GM11168 (cell line): ENCODE data around the gene ROPN1.
"Not testable (repeated sequence)": the region's sequence is repeated elsewhere in the genome, so short reads cannot be mapped to it uniquely, and the experiment has no call there.

Experiments used
- in situ Hi-C: fragments of 300-500 bp; cut with MboI; formaldehyde crosslinking; loops from one replicate; pipeline ENCODE4 v1.12.0; 2022; ENCODE audit warnings: low sequenced_read_pairs; ENCODE audit not compliant: unreplicated experiment

ROPN1 gene

DNA sequence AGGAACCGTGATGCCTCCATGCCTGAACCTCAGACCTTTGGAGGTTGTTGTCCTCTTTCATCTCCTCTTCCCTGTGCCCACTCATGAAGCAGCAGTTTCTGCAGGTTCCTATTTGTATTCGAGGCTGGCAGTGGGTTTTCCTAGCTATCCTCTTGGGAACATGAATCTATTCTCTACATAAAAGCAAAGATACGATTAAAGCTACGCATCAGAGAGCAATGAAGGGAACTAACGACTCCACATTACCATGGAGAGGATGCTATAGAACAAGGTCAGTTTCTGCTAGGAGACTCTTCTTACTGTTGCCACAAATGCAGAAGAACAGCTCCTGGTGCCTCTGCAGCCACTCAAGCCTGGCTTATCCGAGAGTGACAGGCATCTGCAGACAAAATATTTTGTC lies 9.4 kb upstream of the ROPN1 start:
- in situ Hi-C loops, result not testable (repeated sequence)

DNA sequence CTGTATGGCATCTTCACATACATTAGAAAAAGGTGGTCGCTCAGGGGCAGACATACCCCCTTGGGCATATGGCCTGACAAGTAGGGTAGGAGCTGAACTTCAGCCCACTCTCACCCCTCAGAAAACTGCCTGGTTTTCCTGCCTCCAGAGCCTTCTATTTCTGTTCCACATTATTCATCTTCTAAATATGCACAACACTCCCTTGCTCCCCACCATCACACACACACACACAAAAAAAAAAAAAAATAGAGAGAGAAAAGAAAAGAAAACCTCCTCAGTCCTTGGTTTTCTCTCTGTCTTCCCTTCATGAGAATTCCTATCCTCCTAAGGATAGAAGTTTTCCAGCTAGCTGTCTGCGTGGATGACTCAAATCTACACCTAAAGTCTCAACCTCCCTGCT lies 5.6 kb upstream of the ROPN1 start:
- in situ Hi-C loops, result no loop called here

DNA sequence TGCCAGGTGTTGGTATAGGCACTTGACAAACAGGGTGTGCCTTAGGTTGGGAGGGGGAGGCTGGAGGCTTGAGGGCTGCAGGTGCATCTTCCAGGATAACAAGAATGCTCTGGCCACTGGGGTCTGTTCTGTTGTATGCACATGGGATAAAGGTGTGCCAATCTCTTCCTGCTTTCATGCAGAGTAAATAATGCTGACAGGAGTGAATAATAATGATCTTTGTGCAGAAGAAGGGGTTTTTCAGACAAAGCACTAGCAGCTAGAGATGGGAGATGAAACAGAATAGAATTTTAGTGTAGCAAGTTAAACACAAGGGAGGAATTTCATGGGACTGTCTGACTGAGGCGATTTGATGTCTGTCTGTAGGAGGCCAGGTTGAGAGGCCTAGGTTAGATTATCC lies 1.9 kb upstream of the ROPN1 start:
- in situ Hi-C loops, result loop anchor here (5.0 kb wide), 1 partner anchor 1973 kb away; the partner anchor contains the start of gene ROPN1B

DNA sequence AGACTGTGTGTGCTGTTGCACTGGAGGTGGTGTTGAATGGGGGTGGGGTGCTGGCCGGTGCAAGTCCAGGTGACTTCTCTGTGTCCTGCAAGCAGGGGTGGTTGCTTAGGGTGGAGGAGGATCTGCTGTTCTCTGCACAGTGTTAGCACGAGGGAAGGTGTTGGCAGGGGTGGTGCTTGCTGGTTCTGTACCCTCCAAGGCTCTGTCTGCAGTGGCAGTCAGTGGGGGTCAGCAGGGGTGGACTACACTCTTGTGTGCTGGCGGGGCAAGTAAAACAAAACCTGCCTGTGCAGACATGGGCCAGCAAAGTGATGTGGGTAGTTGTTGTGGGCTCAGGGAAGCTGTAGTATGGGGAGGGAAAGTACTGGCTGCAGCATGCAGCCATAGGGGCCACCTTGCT lies 5.5 kb downstream of the ROPN1 start:
- in situ Hi-C loops, result no loop called here

DNA sequence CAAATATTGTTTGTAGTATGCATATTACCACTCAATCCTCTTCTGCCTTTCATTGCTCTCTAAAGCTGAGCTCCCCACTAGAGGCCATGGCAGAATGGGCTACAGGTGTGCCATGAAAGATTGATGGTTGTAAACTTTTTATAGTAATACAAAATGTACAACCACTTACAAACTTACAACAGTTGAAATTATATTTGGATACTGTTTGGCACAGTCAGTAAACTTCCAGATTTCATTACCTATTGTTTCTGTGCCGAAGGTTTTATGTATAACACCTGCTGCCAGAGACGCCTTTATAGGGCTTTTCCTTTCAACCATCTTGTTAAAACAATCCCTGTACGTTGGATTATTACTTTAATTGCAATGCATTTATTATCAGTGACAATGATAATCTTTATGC lies 7.0 kb downstream of the ROPN1 start:
- in situ Hi-C loops, result no loop called here

DNA sequence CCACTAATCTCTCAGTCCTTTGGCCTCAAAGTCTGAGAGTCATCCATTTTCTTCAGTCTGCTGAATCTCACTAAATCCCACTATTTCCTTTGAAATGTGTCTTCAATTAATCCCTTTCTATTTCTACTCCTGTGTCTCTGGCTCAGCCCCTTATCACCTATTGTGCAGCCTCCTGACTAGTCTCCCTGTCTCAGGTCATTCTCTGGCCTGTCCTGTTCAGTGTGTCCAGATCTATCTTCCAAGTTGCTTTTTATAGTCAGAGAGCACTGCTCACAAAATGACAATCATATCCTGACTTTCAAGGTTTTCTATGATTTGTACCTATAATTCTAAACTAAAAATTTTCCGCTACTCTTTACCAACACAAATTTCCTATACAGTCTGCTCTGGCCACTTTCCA lies 7.6 kb downstream of the ROPN1 start:
- in situ Hi-C loops, result no loop called here

DNA sequence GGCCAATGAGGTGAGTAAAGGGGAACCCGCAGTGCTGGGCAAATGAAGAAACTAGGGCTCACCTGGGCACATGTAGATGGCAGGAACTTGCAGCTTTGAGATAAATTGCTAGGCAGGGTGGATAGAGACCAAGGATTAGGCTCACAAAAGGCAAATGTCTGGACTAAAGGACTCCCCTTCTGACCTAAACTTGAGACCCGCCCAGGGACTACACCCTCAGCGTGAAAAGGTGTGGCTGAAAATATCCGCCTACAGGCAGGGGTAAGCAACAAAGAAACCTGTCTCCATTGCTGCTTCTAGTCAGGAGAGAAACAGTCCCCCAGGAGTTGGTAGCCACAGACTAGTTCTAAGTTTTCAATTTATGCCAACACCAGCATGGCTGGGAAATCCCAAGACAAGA lies 10.6 kb downstream of the ROPN1 start:
- in situ Hi-C loops, result not testable (repeated sequence)

DNA sequence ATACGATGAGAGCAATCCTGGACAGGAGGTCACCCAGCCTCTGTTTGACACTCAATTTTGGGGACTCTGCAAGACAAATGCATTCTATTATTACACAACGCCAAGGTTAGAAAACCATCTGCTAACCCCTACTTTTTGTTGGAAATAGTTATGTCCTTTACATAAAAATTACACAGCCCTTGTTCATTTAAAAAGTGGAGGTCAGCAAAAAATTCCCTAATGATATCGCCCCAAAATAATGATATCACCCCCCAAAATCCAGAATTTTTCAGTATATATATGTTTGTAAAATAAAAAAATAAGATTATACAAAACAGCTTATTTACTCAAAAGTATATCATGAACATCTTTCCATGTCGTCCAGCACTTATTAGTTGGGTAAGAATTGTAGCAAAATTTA lies 11.4 kb downstream of the ROPN1 start:
- in situ Hi-C loops, result no loop called here

DNA sequence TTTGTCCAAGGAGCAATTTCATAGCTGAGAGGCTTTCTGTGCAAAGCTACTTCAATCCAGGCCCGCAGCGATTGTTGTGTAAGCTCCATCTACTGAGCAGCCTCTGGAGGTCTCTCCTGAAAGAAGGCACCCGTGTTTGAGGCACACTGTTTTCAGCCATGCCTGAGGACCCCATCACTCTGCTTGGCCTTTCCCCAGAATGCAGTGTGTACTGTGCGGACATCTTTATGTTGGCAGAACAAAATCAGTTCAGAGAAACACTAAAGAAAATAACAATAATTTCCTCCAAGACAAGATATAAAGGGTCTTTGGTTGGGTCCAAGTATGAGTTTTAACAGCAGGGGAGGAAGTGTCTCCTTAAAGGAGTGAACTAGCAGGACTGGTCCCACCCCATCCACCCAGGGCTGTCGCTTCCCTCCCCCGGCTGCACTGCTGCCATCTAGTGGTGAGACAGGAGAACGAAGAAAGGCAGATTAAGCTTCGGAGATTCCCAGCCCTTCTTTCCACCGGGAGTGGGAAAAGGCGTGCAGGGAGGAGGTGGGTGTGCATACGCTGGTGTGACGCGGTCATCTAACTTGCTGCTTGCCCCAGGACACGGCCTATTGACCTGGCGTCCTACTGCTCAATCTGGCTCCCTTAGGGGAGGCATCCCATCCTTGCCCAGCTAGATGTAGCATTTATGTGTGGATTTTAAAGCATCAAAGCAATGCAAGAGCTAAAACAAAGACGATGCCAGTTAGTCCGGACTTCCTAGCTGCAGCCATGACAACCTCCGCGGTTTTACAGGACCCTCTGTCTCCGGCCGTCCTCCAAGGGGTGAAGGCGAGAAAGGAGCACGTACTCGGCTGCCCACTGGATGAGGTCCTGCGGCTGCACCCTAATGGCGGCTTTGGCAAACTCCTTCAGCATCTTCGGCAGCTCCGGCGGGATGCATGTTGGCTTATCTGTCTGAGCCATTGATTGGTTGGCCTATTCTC lies 12.1 kb downstream of the ROPN1 start:
- in situ Hi-C loops, result not testable (repeated sequence)

DNA sequence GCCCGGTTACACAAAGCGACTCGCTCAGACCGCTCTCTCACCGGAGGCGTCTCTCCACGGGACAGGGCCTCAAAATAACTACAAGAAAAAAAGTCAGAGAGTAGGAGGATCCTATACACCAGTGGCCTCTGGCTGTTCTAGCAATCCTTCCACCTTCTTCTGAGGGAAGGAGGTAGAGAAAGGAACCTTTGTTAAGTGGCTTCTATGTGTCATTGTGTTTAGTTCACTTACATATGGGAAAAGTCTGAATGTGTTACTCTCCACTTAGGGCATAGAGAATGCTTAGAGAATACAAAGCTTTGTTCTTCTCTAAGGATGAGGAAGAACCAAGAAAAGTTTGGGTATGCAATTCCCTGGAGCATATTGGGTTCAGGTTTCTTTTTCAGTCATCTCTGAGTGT lies 15.0 kb downstream of the ROPN1 start:
- in situ Hi-C loops, result not testable (repeated sequence)

DNA sequence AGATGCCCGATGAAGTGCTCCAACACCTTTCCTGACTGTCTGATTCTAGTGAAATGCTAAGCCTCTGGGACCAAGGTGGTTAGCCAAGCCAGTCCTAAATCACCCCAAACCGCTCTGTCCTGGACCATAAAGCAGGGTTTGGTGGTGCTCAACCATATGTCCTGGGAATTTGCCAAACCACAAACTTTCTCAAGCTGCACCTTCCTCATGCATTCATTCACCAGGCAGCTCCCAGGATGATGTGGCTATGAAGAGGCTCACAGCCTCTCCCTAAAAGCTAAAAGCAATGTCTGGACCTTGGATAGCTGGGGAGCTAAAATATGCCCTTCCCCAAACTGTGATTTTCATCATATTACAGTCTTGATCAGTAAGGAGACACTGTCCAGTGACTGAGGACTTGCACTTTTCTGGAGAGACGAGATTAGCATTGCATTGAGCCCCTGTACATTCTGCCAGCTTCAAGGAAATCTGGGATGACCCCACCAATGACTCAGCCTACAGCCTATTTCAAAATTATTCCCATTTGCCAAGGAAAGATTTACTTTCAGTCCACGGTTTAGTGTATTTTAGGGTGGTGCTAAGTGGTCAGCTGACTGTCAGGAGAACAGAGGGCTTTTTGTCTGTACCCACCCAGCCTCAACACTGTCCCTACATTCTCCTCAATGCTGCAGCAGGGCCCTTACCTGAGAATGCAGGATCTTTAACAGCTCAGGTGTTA lies 15.6 kb downstream of the ROPN1 start:
- in situ Hi-C loops, result not testable (repeated sequence)

DNA sequence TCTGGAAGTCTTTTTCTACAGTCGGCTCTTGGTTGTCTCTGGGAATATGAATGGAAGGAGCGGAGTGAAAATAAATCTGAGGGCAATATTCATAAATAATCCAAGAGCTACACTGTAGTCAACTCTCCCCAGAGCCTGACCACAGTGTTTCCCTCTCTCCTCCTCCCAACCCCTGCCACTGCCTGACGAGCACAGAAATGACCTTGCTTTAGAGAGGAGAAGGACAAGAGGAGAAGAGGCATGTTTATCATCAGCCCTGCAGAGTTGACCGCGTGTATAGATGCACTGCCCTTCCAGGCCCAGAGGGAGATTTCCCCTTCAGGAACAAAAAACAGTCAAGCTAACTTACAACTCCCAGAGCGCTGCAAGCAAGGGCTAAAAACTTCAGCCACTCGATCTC lies 16.9 kb downstream of the ROPN1 start:
- in situ Hi-C loops, result not testable (repeated sequence)

DNA sequence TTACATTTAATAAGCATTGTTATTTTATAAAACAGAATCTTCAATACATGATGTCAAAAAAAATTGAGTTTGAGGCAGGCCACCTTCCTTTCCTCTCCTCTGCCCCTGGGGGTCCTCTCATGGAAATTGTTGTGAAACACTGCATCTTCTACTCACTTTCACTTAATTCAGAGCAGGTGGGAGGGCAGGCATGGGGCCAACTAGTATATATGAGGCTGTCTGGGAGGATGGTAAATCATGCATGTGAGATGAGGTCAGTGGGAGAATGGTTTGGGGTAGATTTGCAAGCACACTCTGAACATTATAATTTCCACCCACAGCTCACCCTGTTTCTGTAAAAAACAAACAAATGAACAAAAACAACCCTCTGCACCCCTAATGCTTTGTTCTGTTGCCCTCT lies 20.5 kb downstream of the ROPN1 start:
- in situ Hi-C loops, result no loop called here

DNA sequence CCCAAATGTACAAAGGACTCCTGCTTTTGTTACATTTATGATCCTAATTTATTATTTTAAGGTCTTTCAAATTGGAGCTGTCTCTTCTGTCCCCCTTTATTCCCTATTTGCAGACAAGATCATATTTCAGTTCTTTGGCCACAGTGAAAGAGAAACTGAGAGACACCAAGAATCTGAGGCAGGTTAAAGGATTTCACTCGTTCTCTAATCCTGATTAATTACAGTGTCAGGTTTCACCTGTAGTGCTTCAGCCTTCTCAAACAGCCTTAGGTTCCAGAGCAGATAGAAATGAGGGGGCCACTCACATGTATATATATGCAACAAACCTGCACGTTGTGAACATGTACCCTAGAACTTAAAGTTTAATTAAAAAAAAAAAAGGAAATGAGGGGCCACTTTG lies 24.7 kb downstream of the ROPN1 start:
- in situ Hi-C loops, result not testable (repeated sequence)

DNA sequence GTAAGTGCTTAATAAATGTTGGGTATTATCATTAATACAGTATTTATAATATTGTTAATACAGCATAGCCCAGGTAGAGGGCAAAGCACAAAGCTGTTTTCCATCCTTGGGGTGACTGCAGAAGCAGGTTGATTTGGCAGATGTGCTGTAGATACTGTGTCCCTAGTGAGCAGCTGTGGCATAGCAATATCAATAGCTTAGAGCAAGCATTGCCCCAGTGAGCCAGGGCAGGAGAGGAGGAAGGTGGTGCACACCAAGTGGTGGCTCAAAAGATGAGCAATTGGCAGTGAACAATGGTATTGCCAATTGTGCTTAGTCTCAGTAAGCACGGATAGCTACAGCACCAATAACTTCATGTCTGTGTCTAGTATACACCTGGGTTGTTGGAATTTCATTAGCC lies 25.1 kb downstream of the ROPN1 start:
- in situ Hi-C loops, result not testable (repeated sequence)

DNA sequence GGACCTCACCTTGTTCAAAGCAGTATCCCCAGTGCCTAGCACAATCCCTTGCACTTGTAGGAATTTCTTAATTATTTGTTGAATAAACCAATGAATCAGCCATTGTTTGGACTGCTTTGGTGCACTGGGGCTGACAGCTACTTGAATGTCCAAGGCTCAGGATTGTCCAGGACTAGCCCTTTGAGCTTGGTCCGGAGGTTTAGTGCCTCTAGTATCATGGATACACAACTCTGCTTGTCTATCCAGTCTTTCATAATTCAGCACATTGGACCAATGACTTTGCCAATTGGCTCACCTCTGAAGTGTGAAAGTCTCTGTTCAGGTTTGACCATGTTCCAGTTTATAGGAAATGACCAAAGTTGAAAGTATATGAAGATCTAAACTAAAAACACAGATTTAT lies 27.1 kb downstream of the ROPN1 start:
- in situ Hi-C loops, result not testable (repeated sequence)

DNA sequence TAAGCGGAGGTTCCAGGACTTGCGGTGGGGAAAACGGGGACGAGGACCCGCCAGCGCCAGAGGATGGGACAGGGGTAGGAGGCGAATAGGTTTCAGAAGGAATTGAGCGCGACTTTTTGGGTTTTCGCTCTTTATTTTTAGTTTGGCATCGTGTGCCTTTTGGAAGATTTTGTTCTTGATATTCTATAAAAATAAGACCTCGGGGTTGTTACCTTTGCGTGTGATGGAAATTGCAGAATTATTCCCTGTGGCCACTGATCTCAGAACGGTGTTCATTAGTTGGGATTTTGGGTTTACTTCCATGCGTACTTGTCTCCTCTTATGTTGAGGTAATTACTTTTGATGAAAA lies 30.4 kb downstream of the ROPN1 start:
- in situ Hi-C loops, result no loop called here

DNA sequence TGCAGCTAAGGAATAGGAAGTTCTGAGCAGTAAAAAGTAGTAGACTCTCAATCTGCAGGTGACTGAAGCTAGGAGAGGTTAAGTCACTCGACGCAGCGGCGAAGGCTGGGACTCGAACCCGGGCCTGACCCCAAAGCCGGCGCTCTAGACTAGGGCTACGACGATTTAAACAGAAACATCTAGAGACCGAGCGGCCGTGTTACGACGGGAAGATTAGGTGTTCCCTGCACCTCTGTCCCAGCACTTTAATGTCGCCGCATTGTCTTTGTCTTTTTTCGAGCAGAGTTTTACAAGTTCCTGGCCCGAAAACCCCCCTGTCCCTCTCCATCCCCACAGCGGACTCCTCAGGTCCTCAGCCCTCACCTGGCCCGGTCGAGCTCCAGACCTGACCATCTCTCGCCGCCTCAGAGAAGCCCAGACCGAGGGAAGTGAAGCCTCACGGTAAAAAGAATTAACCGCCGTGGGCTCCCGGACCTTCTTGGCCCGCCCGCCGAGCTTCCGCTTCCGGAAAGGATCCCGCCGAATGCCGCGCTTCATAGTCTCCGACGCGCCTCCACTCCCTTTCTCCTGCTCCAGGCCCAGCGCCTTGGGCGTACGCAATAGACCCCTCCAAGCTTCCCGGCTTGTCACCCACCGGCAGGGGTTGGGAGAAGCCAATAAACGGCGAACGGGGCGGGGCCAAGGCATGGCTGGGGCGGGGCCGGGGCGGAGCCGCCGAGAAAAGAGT lies 31.0 kb downstream of the ROPN1 start, which contains the start of gene CCDC14:
CCDC14 (minus strand) TSS at position 449 of the 727 bp plus-strand sequence; CDS start at position 393, 56 bp downstream.
- in situ Hi-C loops, result no loop called here

DNA sequence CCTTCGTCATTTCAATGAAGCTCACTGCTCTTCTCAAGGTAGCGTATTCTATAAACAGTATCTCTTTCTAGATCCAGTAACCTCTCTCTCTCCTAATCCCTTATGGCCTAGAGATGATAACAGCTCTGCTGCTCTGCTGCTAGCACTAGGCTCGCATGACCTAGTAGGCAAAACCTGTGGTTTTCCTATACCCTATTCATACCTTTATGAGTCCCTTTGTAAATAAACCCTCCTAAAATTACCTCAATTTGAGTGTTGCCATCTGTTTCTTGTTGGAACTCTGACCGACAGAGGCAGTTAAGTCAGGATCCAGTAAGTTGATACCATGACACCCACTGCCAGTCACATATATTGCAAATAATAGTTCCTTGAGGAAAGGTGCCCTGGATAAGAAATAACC lies 38.2 kb downstream of the ROPN1 start:
- in situ Hi-C loops, result no loop called here

DNA sequence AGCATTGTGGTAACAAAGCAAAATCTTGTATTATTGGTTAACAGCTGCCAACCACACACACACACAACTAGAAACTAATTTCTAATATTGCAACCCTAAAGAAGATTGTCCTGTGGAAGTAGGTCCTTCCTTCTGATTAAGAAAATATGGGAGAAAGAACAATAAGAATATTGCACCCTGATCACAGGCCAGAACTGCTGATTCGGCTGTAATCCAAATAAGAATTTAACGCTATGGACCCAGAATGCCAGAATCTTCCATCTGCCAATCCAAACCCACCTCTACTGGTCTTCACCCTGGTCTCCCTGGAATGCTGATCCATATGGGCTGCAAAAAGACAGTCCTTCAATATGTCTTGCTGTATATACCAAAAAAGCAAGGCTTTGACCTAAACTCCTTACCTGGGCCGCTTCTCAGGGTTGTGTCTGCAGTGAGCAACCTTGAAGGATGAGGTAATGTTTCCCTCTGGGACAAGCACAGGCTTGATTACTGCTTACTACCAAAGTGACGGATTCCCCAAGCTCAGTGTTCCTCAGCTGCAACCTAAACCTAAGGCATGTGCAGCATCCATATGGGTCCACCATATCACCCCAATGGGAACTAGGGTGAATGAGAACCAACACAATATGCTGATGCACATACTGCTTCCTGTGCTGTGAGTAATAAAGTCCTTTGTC lies 38.9 kb downstream of the ROPN1 start:
- in situ Hi-C loops, result no loop called here
